GM12874 (cell line): ENCODE data around the gene NCOA6.

ENCODE experiments used
- CTCF ChIP-seq: IDR thresholded peaks from 2 replicates; pipeline ENCODE4 v1.5.1; 2011; ENCODE audit warnings: low read depth, mild to moderate bottlenecking, control low read depth, low read length, moderate library complexity; ENCODE audit not compliant: insufficient read depth

NCOA6 gene

DNA sequence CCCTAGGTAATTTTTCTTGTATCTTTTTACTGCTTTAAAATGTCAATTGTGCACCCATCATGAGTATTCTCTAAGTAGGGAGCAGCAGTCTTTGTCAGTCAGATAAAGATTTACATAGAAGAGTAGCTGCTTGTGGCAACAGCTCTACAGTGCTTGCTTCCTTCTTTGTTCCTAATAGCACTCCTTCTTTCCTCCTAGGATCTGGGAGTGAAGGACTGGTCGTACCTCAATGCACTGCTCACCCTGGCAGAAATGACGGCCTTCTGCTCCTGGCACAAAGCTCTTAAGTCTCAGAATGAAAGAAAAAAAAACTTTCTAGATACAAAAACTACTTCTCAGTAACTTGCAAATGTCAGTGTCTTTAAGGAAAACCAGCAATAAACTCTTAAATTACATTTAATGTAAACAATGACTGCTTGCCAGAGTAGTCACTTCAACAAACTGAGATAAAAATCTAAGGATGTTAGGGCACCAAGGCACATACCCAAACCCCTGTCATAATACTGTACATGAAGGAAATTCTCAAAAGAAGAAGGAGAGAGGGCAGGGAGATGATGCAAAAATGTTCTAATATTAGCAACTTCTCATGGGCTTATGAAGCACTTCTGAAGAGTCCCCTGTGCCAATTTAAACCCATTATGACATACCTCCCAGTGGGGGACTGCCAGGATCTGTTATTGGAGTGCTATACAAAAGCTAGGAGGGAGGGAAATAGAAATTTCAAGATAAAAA, 34.0 kb downstream of the NCOA6 start:
- TF ChIP-seq CTCF: no peak

DNA sequence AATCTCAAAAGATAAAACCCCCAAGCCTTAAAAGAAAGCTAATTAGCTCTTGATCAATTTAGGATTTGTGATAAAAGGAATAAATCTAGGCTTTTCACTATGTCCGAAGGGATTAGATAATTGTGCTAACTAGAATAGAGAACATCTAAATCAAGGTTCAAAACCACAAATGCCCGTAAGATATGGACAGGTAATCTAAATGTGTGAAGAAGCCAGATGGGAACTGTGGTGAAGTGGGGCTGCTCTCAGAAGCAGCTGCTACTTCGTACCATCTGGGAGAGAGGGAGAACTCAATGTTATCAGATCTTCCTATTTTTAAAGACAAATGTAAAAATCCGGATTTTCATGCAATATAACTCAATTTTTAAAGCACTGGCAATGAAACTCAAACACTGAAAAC, 44.2 kb downstream of the NCOA6 start:
- no peak for TF ChIP-seq CTCF

GRCh38 chr20:34776177-34776576, 49.3 kb downstream of the NCOA6 start:
- TF ChIP-seq CTCF: no peak

DNA sequence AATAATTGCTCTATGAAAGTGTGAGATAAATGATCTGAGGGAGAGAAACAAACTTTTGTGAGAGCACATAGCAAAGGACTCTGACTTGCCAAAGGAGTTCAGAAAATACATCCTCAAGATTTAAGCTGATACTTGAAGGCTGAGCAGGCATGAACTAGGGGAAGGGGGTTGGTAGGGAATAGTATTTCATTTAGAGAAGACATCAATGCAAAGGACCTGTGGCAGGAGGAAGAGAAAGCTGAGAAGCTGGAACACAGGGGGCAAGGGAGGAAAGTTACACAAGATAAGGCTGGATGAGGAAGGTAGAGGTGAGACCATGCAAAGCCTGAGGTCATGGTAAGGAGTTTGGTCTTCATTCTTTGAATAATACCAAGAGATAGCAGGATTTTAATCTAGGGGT, 50.6 kb downstream of the NCOA6 start:
- no peak for TF ChIP-seq CTCF

DNA sequence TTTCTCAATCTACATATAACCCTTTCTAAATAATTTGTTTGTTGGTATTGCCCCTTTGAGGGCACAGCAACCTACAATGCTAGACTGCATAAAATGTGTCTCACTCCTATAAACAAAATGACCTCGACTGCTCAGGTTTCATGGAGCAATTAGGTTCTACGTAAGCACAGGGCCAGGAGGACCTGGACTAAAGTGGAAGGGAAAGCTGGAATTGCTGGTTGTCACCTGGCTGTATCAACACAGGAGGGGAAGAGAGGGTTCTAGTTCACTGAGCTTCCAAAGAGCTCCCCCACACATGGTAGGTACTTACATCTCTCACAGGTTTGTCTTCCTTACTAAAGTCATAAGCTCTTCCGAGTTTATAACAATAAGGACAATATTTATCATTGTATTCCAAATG, 51.0 kb downstream of the NCOA6 start:
- TF ChIP-seq CTCF: no peak

- TF ChIP-seq CTCF: no peak
Observed at GRCh38 chr20:34773726-34774125, 51.7 kb downstream of the NCOA6 start.

DNA sequence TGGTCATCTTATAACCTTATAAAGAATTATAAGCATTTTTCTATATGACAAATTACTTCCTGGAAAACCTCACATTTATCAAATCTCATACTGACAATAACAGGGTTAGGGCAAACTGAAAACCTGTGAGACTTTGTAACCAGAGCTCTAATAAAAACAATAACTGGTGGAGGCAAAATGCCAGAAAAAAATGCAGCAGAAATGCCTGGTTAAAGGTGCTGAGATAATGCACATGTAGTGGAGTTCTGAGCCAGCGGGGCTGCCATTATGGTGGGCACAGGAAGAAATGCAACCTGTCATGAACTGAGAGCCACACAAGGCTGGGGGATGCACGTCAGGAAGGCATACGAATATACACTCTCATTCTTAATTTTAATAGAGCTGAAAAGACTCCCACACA, 53.0 kb downstream of the NCOA6 start:
- TF ChIP-seq CTCF: no peak

GRCh38 chr20:34771680-34772081, 53.8 kb downstream of the NCOA6 start:
- no peak for TF ChIP-seq CTCF
